Pancreas (tissue), 10 donors: Measurements from ENCODE around the gene CELF4. TPM values are rescaled to one million over a fixed set of nuclear protein-coding genes. Genes with fewer than 3 reads are reported as not detected.

Experiments used
- ATAC-seq, 4 donors: fragments of 200-7000 bp; cut with Tn5 transposase; one replicate each; pipeline versions ENCODE4 v1.8.0 to v1.9.1; 2020; ENCODE audit warnings: mild to moderate bottlenecking in 4 of 4, moderate library complexity in 4 of 4
- DNase-seq, 6 donors: peaks; one replicate each; pipeline ENCODE4 v3.0.0-alpha.2; 2020
- FAIRE-seq: peaks from 2 replicates; lab custom pipeline; 2012; peaks lifted over from hg19 to GRCh38; lab: Jason Lieb, UNC
- H3K27ac ChIP-seq, 4 donors: fragments of 200-600 bp; sonication (generic); 1 replicate in 3 of 4; 2 replicates in 1 of 4; pipeline versions ENCODE4 v1.5.0 to v1.8.0; 2020
- H3K27me3 ChIP-seq, 4 donors: fragments of 200-600 bp; one replicate each; pipeline ENCODE4 v1.8.0; 2021
- H3K36me3 ChIP-seq, 3 donors: fragments of 200-600 bp; sonication (generic) in 1 of 3; one replicate each; pipeline versions ENCODE4 v1.5.0 to v1.8.0; 2020 to 2021
- H3K4me1 ChIP-seq, 3 donors: fragments of 200-600 bp; one replicate each; pipeline ENCODE4 v1.8.0; 2021
- H3K4me3 ChIP-seq, 4 donors: fragments of 200-600 bp; sonication (generic) in 2 of 4; one replicate each; pipeline versions ENCODE4 v1.5.0 to v1.8.0; 2020 to 2021
- H3K9me3 ChIP-seq, 4 donors: fragments of 200-600 bp; one replicate each; pipeline ENCODE4 v1.8.0; 2021
- CTCF ChIP-seq, 4 donors: fragments of 200-600 bp; sonication (generic) in 3 of 4; IDR thresholded peaks; one replicate each; pipeline versions ENCODE4 v1.5.0 to v1.8.0; 2021; ENCODE audit warnings: antibody characterized with exemption in 4 of 4
- WGBS, 2 donors: extraction: QIAGEN DNeasy Blood & Tissue Kit; methylation state at CpG; one replicate each; pipeline ENCODE4 v1.1.7; 2013; 5-methylcytosine and 5-hydroxymethylcytosine counted together
- intact Hi-C, 3 donors: fragments of 100-400 bp; cut with DNase I; formaldehyde crosslinking; loops; one replicate each; pipeline versions ENCODE4 v1.11.1 to v1.14.2; 2022
- polyA plus RNA-seq, 2 donors: library from polyadenylated mRNA; stranded (reverse); fragments of 200-250 nt; gene quantifications; one replicate each; pipeline ENCODE4 v1.2.3, GENCODE V29; 2013
- total RNA-seq, 6 donors: library from RNA; stranded (reverse); fragmentation: NEBNext Ultra II Directional in 4 of 6; extraction: Animal tissue kit (Norgen Biotek cat#: 25700) in 4 of 6; gene quantifications; one replicate each; pipeline versions ENCODE4 v1.2.1 to v1.2.4, GENCODE V29; 2021 to 2023
- donor health status: healthy with polysubstance abuse.
- donor health status: DM: no; HTN: no; CAD: no; lungs with moderate emphysema.
- donor health status: DM: no; HTN: no; CAD: no.
- donor health status: control.
- donor health status: control.
- donor health status: Bipolar disorder and iron deficiency.
- donor health status: DM: yes; HTN: yes; CAD: no.
- donor health status: DM: no; HTN: no; CAD: no.
- donor health status: DM: no; HTN: no; CAD: no.
- donor health status: DM: yes; HTN: yes; CAD: no.

Gene CELF4
- total and polyA plus RNA-seq, 8 donors = 1.0 to 10.0 (median 2.8) TPM

GRCh38 chr18:37252854-37253393 is 312.7 kb downstream of the CELF4 start:
- H3K36me3 ChIP-seq = no peaks in the 10 kb centered on the region
- DNase-seq = peak in 1 of 6 donors; percentile 20
- no peak for FAIRE-seq
- ATAC-seq = peak in 2 of 4 donors; percentile 12 to 42
- no peaks in the 10 kb centered on the region for H3K27me3 ChIP-seq
- no peak for TF ChIP-seq CTCF (IDR thresholded peaks at IDR 0.05)
- no peaks in the 10 kb centered on the region for H3K9me3 ChIP-seq
- intact Hi-C loops = no loop called here
- H3K27ac ChIP-seq = peak overlapping the region in 1 of 4 donors; percentile 36
- peak overlapping the region in 3 of 4 donors; percentile 37 to 56 (median 46) for H3K4me3 ChIP-seq
- H3K4me1 ChIP-seq = no peaks in the 10 kb centered on the region
- WGBS, 2 donors = 60 to 68% methylated on average over 12 of the region's 12 CpGs

- Histone ChIP-seq H3K27me3 (no peaks in the 10 kb centered on the region), H3K36me3 (no peaks in the 10 kb centered on the region), H3K4me1 (no peaks in the 10 kb centered on the region), H3K4me3 (no peak overlapping the region), H3K27ac (no peak overlapping the region), H3K9me3 (no peaks in the 10 kb centered on the region)
- DNase-seq = no peak
- WGBS, 2 donors = 66 to 75% methylated on average over 3 of the region's 3 CpGs
- no peak for TF ChIP-seq CTCF (IDR thresholded peaks at IDR 0.05)
- no peak for FAIRE-seq
- no peak for ATAC-seq
- intact Hi-C loops = no loop called here
Measured at GRCh38 chr18:37252342-37252741, 313.3 kb downstream of the CELF4 start.

- Histone ChIP-seq H3K9me3 (no peaks in the 10 kb centered on the region), H3K4me1 (no peaks in the 10 kb centered on the region), H3K27ac (no peak overlapping the region), H3K27me3 (no peaks in the 10 kb centered on the region), H3K4me3 (no peak overlapping the region), H3K36me3 (no peaks in the 10 kb centered on the region)
- DNase-seq (peak in 3 of 6 donors; percentile 21 to 59 (median 57)), ATAC-seq (no peak), FAIRE-seq (no peak)
- no peak for TF ChIP-seq CTCF (IDR thresholded peaks at IDR 0.05)
- intact Hi-C loops = no loop called here
- 70 to 72% methylated on average over 3 of the region's 3 CpGs for WGBS, 2 donors
Measured at GRCh38 chr18:37251679-37252078, 313.9 kb downstream of the CELF4 start.

- Histone ChIP-seq H3K27me3 (no peaks in the 10 kb centered on the region), H3K27ac (no peak overlapping the region), H3K4me1 (no peaks in the 10 kb centered on the region), H3K4me3 (no peak overlapping the region), H3K36me3 (no peaks in the 10 kb centered on the region), H3K9me3 (no peaks in the 10 kb centered on the region)
- 92 to 94% methylated on average over 6 of the region's 6 CpGs for WGBS, 2 donors
- no peak for ATAC-seq
- intact Hi-C loops = no loop called here
- no peak for TF ChIP-seq CTCF (IDR thresholded peaks at IDR 0.05)
- no peak for FAIRE-seq
- DNase-seq = no peak
Measured at GRCh38 chr18:37249895-37250618, 315.5 kb downstream of the CELF4 start.
